ENCODE results near the gene PPAN. TPM values are rescaled to one million over a fixed set of nuclear protein-coding genes. Genes with fewer than 3 reads are reported as not detected.

Gene PPAN
- total and polyA plus RNA-seq, 9 donors, result 6.2 to 58.3 (median 37.8) TPM

- intact Hi-C loops (cut with DNase I), result no loop called here
- no peaks in the 10 kb centered on the region for H3K9me3 ChIP-seq
- H3K27ac ChIP-seq, result no peak overlapping the region
- DNase-seq, result no peak
- TF ChIP-seq CTCF (IDR thresholded peaks at IDR 0.05) (no peak), EP300 (IDR thresholded peaks at IDR 0.05) (no peak)
- no peak overlapping the region for H3K4me3 ChIP-seq
- WGBS, 3 donors, result 88 to 92% (median 89%) methylated on average over 9 of the region's 9 CpGs
- no peaks in the 10 kb centered on the region for H3K27me3 ChIP-seq
- H3K36me3 ChIP-seq, result peaks cover 2% of the 10 kb centered on the region
- H3K4me1 ChIP-seq (ENCODE audit: insufficient read depth), result no peaks in the 10 kb centered on the region
These were observed 27.9 kb downstream of the PPAN start for GRCh38 chr19:10134040-10134439.

GRCh38 chr19:10135551-10136334, 29.6 kb downstream of the PPAN start:
- 83 to 91% (median 88%) methylated on average over 37 to 39 of the region's 39 CpGs for WGBS, 3 donors
- no peak overlapping the region for H3K4me3 ChIP-seq

DNA sequence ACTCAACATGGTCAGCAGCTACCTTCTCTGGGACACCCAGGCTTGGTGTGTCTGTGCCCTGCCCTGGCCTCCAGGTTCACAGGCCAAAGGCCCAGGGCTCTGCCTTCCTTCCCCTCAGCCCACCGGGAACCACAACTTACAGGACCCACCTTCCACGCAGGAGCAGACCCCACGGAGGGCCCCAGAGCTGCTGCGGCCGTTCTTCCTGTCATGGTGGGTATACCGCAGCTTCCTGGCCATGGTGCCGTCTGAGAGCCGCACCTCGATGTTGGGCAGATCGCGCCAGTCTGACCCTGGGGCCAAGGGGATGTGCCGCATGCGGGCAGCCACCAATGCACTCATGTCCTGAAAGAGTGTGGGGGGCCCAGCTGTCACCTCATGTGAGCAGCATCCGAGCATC, 30.8 kb downstream of the PPAN start:
- H3K4me3 ChIP-seq, result no peak overlapping the region
- no peak overlapping the region for H3K27ac ChIP-seq
- no peaks in the 10 kb centered on the region for H3K4me1 ChIP-seq (ENCODE audit: insufficient read depth)
- no peaks in the 10 kb centered on the region for H3K27me3 ChIP-seq
- no peaks in the 10 kb centered on the region for H3K9me3 ChIP-seq
- no peak for TF ChIP-seq EP300 (IDR thresholded peaks at IDR 0.05)
- no peak for TF ChIP-seq CTCF (IDR thresholded peaks at IDR 0.05)
- TF ChIP-seq POLR2A (IDR thresholded peaks at IDR 0.05), result no peak
- no peak for DNase-seq
- H3K36me3 ChIP-seq, result peaks cover 2% of the 10 kb centered on the region
- intact Hi-C loops (cut with DNase I), result no loop called here
- 93 to 98% (median 94%) methylated on average over 12 to 14 of the region's 14 CpGs for WGBS, 3 donors

More at GRCh38 chr19:10135551-10136334, 29.6 kb downstream of the PPAN start:
- Histone ChIP-seq H3K9me3 (no peaks in the 10 kb centered on the region), H3K36me3 (peaks cover 2% of the 10 kb centered on the region), H3K4me1 (ENCODE audit: insufficient read depth) (no peaks in the 10 kb centered on the region), H3K27me3 (no peaks in the 10 kb centered on the region), H3K27ac (no peak overlapping the region)
- TF ChIP-seq POLR2A (IDR thresholded peaks at IDR 0.05) (no peak), EP300 (IDR thresholded peaks at IDR 0.05) (no peak), CTCF (IDR thresholded peaks at IDR 0.05) (no peak)
- intact Hi-C loops (cut with DNase I), result no loop called here
- no peak for DNase-seq

DNA sequence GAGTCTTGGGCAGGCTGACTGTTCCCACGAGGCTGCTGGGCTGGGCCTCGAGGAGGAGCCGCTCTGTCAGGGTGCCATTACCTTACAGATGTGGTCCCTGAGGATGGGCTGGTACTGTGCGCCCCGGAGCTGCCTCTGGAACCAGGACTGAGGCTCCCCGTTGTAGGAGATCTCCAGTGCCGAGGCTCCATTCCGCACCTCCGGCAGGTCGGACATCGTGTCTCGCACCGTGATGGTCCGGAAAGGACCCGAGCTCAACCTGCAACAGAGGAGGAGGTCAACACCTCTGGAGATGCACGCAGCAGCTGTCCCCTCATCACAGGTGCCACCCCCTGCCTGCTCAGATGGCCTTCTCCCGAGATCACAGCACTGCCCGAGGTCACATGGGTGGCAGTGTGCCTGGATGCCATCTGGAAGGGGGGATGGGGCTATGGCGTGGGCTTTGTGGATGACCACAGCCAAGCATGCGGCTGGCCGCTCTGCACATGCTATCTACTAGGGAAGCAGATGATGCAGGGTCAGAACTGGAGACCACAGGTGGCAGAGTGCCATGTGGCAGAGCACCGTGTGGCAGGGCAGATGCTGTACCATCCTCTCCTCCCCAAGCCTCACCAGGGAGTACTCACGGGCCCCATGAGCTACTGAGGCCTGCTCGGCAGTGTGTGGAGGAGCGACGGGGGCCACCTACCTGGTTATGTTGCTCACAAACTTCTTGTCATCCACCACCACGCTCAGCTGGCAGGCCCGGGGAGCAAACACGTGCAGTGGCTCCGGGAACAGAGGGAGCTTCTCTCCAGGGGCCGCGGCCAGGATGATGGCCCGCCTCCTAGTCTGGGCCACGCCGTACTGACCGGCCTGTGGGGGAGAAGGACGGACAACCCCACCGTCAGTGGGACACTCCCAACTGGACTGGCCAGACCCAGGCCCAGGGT, 31.9 kb downstream of the PPAN start:
- Histone ChIP-seq H3K27me3 (no peaks in the 10 kb centered on the region), H3K9me3 (no peaks in the 10 kb centered on the region), H3K4me3 (no peak overlapping the region), H3K4me1 (ENCODE audit: insufficient read depth) (no peaks in the 10 kb centered on the region), H3K36me3 (peaks cover 2% of the 10 kb centered on the region), H3K27ac (no peak overlapping the region)
- TF ChIP-seq POLR2A (IDR thresholded peaks at IDR 0.05) (no peak), CTCF (IDR thresholded peaks at IDR 0.05) (no peak), EP300 (IDR thresholded peaks at IDR 0.05) (no peak)
- WGBS, 3 donors, result 83 to 86% (median 84%) methylated on average over 38 of the region's 38 CpGs
- DNase-seq, result no peak
- intact Hi-C loops (cut with DNase I), result no loop called here

Measured in ovary (tissue), 9 donors.